GM21528 (cell line): ENCODE data around the gene RIPK3.
"Not testable (repeated sequence)": the region's sequence is repeated elsewhere in the genome, so short reads cannot be mapped to it uniquely, and the experiment has no call there.

Source experiments
- ATAC-seq: cut with Tn5 transposase; IDR thresholded peaks from one replicate; pipeline ENCODE4 v1.9.1; 2021; ENCODE audit warnings: mild to moderate bottlenecking, moderate library complexity; ENCODE audit not compliant: unreplicated experiment, low FRiP score

Gene RIPK3

DNA sequence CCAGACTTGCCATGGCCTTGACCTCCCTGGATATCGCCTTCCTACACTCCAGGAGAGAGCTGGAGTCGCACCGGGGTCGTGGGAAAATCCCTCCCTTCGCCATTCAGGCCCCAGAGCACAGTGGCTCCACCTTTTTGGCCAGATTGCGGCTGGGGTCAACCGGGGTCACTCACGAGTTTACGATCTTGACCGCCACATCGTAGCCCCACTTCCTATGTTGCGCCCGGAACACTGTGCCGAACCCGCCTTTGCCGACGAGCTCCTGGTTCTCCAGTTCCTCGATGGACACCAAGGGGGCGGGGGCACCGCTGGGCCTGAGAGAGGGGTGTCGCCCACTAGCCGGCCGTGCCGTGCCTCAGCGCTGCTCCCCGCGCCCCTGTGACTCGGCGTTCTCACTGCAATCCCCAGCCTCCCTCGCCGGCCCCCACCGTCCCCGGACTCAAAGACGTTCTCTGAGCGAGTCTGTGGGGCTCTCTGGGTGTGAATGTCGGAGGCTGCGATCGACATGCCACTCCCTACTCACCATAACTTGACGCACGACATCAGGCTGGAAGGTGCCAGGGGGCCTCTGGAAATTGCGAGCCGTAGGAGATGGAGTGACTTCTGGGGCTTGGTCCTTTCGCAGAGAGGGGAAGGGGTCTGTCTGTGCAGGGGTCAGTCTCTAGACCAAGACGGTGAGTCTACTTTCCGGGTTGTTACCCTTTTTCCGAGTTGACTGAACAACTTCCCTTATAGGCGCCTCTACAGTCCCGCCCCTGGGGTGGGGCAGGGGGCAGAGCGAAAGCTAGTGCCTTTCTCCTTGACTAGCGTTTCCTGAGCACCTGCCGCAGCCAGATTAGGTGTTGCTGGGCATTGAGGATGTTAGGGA is at the start of gene RIPK3:
Gene RIPK3, minus strand, starts transcription at position 708 of the 868 bp plus-strand sequence. Its CDS starts 165 bp downstream, at position 543.
- ATAC-seq, result peak; percentile 88

- ATAC-seq, result no peak
These were observed 49.5 kb upstream of the RIPK3 start for GRCh38 chr14:24389226-24389848.

GRCh38 chr14:24388474-24389179 is 48.8 kb upstream of the RIPK3 start:
- ATAC-seq, result no peak

DNA sequence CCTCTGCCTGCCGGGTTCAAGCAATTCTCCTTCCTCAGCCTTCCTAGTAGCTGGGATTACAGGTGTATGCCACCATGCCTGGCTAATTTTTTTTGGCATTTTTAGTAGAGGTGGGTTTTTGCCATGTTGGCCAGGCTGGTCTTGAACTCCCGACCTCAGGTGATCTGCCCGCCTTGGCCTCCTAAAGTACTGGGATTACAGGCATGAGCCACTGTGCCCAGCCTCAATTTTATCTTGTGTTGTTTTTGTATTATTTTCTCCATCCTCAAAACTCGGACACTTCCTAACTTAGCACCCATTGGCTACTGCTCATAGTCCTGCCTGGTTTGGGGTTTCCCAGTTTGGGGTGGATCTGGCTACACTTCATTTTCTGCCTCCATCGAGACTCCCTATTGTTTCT is 47.8 kb upstream of the RIPK3 start:
- not testable (repeated sequence) for ATAC-seq

DNA sequence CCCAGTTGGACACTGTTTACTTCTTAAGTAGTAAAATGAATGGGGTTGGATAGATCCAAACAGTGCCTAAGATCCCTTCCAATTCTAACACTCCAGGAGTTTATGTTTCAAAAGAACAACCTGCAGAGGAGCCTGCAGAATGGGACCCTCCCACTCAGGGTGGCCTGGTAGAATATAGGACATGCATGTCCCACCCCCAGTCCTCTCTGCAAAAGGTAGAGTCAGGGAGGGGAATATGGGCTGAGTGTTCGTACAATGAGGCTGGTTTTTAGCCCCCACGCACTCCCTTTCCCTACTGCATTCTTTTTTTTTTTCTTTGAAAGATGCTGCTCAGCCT is 47.2 kb upstream of the RIPK3 start:
- no peak for ATAC-seq

GRCh38 chr14:24385524-24385923 is 45.7 kb upstream of the RIPK3 start:
- no peak for ATAC-seq

DNA sequence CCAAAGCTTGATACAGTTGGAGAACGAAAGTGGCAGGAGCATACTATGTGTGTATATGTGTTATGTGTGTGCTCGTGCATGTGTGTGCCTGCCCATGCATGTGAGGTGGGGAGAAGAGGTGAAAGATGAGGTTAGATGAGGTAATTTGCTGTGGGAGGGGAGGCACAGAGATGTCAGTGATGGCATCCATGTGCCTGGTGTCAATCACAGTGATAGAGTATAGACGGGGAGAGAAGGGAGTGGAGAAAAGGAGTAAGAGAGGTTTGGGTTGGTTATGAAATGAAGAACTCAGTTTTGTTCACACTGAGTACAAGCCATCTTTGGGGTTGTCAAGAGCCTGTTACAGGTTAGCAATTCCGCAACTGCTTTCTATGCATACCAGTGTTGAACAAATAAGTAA is 44.4 kb upstream of the RIPK3 start:
- ATAC-seq, result no peak

DNA sequence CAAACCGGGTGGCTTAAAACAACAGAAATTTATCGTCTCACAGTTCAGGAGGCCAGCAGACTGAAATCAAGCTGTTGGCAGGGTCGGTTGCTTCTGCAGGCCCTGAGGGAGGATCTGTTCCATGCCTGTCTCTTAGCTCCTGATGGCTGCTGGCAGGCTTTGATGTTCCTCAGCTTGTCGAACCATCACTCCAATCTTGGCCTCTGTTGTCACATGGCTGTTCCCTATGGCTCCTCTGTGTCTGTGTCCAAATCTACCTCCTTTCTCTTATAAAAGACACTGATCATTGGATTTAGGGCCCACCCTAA is 42.2 kb upstream of the RIPK3 start:
- ATAC-seq, result no peak

DNA sequence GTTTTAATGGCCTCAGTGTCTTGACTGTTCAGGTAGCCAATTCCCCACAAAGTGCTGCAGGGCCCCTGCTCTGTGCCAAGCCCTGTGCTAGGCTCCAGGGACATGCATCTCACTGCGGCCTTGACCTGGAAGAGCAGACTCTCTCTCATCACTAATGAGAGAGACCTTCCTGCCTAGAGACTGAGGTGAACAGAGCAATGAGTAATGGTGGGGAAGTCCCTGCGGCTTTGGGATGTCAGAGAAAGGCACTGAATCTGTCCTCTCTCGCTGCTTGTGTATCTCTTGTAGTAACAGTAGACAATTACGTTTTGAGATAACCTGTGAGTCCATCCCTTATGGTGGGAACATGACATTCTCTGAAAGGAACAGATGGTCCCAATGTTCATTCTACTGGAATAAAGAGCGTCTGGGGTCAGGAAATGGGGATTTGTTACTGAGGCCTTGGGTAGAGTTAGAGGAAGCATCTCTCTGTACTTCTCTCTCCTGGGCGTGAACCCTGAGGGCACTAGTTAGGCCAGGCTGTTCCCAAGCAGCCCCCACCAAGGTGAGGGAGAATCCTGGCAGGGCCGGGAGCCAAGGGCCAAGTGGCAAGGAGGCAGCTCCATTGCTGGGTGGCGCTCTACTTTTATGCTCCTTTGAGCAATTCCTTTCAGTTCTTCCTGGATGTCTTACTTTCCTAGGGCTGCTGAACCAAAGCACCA is 41.7 kb upstream of the RIPK3 start:
- no peak for ATAC-seq

GRCh38 chr14:24379907-24380730 is 40.3 kb upstream of the RIPK3 start:
- no peak for ATAC-seq

GRCh38 chr14:24378981-24379906 is 39.5 kb upstream of the RIPK3 start:
- no peak for ATAC-seq

- ATAC-seq, result no peak
These were observed 38.5 kb upstream of the RIPK3 start for GRCh38 chr14:24378327-24378726.

DNA sequence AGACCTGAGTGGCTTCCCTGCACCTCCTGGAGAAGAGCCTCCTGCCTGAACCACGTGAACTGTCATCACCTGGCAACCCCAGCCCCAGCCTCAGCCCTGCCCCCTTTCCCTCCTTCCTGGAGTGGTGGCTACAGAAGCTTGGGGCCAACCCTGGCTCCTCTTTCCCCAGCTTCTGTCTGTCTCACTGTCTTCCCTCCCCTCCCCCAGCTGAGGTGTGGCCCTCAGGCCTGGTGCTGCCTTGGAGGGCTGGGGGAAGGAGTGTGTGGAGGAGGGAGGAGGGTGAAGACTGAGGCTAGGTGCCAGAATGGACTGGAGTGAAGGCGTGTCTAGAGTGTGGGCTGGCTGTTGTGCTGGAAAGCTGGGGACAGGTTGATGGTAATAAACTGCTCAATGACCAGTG is 37.9 kb upstream of the RIPK3 start:
- ATAC-seq, result no peak

- ATAC-seq, result no peak
These were observed 37.3 kb upstream of the RIPK3 start for GRCh38 chr14:24377126-24377525.

- ATAC-seq, result no peak
These were observed 36.8 kb upstream of the RIPK3 start for GRCh38 chr14:24376448-24377070.

DNA sequence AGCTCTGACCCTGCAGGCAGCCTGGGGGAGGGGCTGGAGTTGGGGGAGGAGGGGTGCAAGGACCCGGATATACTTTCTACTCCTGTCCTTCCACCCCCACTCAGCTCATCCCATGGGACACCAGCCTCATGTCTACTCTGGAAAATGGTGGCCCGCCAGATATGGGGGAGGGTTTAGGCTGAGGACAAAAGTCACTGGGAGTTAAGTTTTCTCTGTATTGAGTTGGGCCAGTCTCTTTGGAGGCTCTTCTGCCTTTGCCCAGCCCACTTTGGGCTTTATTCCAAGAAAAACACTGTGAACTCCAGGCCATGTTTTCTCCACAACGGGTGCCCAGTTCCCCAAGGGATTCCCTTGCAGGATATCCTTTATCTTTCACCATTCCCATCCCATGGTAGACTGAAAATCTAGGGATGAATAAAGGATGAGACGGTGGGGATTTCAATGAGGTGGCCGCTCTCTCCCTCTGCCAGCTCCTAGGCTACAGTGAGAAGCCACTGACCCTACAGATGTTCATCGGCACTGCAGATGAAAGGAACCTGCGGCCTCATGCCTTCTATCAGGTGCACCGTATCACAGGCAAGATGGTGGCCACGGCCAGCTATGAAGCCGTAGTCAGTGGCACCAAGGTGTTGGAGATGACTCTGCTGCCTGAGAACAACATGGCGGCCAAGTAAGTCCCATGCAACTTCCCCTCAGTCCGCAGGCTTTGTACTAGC is 33.1 kb upstream of the RIPK3 start:
- ATAC-seq, result no peak

DNA sequence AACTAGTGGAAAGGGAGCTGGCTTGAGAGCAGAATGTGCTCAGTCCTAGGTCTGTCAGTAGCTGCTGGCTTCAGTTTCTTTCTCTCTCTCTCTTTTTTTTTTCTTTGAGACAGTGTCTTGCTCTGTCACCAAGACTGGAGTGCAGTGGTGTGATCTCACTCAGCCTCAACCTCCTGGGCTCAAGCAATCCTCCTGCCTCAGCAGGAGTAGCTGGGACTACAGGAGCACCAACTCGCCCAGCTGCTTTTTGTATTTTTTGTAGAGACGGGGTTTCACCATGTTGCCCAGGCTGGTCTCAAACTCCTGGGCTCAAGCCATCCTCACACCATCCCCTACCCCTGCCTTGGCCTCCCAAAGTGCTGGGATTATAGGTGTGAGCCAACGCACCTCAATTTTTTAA is 31.8 kb upstream of the RIPK3 start:
- ATAC-seq, result not testable (repeated sequence)

DNA sequence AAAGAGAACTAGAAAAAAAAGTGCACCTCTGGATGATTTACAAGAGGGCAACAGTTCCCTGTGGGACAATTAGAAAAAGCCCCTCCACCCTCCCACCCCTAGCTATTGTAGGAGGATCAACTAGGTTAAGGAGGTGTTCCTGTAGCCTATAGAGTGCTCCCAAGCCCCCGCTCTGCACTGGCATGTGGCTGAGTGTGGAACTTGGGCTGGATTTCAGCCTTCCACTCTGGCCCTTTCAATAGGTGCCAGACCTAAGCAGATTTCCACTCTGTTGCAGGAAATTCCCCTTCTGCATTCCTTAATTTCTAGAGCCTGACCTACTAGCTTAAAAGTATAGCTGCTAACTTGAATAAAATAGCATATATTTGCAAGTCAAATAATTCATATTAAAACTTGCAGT is 31.0 kb upstream of the RIPK3 start:
- no peak for ATAC-seq
